ENCODE results near the gene DEFB123.

DNA sequence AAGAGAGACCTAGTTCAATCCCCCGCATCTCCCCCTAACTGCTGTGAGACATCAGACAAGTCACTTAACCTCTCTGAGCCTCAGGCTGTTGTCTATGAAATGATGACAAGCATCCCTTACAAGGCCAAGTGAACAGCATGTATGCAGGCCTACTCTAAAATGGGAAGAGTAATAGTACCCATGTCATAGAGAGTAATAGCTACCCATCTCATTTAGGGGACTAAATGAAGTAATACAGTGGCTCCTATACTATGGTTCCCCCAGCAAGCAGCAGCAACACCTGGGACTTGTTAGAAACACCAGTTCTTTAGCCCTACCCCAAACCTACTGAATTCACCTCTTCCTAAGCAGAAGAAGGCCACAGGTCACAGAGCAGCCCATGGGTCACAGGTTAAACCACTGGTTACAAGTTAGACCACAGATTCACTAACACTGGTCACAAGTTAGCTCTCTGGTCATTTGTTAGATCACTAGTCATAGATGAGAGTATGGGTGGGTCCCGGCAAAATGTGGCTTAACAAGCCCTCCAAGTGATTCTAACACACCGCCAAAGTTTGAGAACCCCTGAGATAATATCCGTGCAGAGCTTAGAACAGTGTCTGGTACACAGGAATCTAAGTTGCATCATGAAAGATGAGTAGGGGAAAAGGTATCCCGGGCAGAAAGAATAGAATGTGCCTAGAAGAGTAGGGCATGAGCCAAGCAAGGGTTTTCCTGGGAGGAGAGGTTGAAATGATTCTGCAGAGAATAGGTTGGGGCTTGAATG lies 33.1 kb downstream of the DEFB123 start:
- TF ChIP-seq, protein P1, sequence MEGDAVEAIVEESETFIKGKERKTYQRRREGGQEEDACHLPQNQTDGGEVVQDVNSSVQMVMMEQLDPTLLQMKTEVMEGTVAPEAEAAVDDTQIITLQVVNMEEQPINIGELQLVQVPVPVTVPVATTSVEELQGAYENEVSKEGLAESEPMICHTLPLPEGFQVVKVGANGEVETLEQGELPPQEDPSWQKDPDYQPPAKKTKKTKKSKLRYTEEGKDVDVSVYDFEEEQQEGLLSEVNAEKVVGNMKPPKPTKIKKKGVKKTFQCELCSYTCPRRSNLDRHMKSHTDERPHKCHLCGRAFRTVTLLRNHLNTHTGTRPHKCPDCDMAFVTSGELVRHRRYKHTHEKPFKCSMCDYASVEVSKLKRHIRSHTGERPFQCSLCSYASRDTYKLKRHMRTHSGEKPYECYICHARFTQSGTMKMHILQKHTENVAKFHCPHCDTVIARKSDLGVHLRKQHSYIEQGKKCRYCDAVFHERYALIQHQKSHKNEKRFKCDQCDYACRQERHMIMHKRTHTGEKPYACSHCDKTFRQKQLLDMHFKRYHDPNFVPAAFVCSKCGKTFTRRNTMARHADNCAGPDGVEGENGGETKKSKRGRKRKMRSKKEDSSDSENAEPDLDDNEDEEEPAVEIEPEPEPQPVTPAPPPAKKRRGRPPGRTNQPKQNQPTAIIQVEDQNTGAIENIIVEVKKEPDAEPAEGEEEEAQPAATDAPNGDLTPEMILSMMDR (conservative IDR thresholded peaks at IDR 0.05): no peak
- TF ChIP-seq EZH2 (IDR thresholded peaks at IDR 0.05; ENCODE audit: low read depth): no peak
